IgD-negative memory B cell (primary cell): ENCODE data around the gene CNPY1. TPM values are rescaled to one million over a fixed set of nuclear protein-coding genes. Genes with fewer than 3 reads are reported as not detected.

Experiments
- H3K27ac Mint-ChIP-seq, 3 donors: one replicate each; pipeline ENCODE4 v1.8.0; 2020 to 2022; ENCODE audit warnings: mild to moderate bottlenecking in 3 of 3, mixed read lengths in 3 of 3, moderate library complexity in 1 of 3
- H3K27me3 Mint-ChIP-seq: one replicate; pipeline ENCODE4 v1.8.0; 2021; ENCODE audit warnings: mixed read lengths
- H3K36me3 Mint-ChIP-seq: one replicate; pipeline ENCODE4 v1.8.0; 2020; ENCODE audit warnings: mild to moderate bottlenecking, mixed read lengths
- H3K4me1 Mint-ChIP-seq, 3 donors: one replicate each; pipeline ENCODE4 v1.8.0; 2020 to 2022; ENCODE audit warnings: mixed read lengths in 3 of 3, mild to moderate bottlenecking in 1 of 3
- H3K4me3 Mint-ChIP-seq, 4 donors: one replicate each; pipeline ENCODE4 v1.8.0; 2020 to 2022; ENCODE audit warnings: mild to moderate bottlenecking in 4 of 4, mixed read lengths in 4 of 4, moderate library complexity in 3 of 4
- H3K9me3 Mint-ChIP-seq, 3 donors: one replicate each; pipeline ENCODE4 v1.8.0; 2020 to 2021; ENCODE audit warnings: mixed read lengths in 3 of 3, mild to moderate bottlenecking in 1 of 3
- polyA plus RNA-seq: library from polyadenylated mRNA; unstranded; fragments of 300-500 nt; fragmentation: Illumina TruSeq; gene quantifications from one replicate; pipeline ENCODE4 v1.2.3, GENCODE V29; 2021

CNPY1 gene
- polyA plus RNA-seq, 1 donor from 2014 or later = not detected

GRCh38 chr7:155536451-155536850, 9.9 kb downstream of the CNPY1 start:
- H3K4me3 Mint-ChIP-seq = peak overlapping the region in 1 of 4 donors; percentile 72
- no peaks in the 10 kb centered on the region for H3K9me3 Mint-ChIP-seq
- peaks cover 42% of the 10 kb centered on the region for H3K27me3 Mint-ChIP-seq
- H3K27ac Mint-ChIP-seq = no peak overlapping the region
- H3K4me1 Mint-ChIP-seq = peaks cover 4 to 14% (median 6%) of the 10 kb centered on the region in 3 donors
- H3K36me3 Mint-ChIP-seq = no peaks in the 10 kb centered on the region

- Mint-ChIP-seq H3K9me3 (no peaks in the 10 kb centered on the region), H3K4me3 (peak overlapping the region in 2 of 4 donors; percentile 11 to 27), H3K36me3 (no peaks in the 10 kb centered on the region), H3K27ac (no peak overlapping the region), H3K27me3 (peaks cover 53% of the 10 kb centered on the region), H3K4me1 (peaks cover 4 to 14% (median 6%) of the 10 kb centered on the region in 3 donors)
These were observed 11.7 kb downstream of the CNPY1 start for GRCh38 chr7:155534691-155535090.

GRCh38 chr7:155533827-155534690, 12.3 kb downstream of the CNPY1 start:
- H3K27ac Mint-ChIP-seq = peak overlapping the region in 1 of 3 donors; percentile 63
- H3K9me3 Mint-ChIP-seq = no peaks in the 10 kb centered on the region
- peak overlapping the region; percentile 11 to 86 (median 64) for H3K4me3 Mint-ChIP-seq
- peaks cover 4 to 14% (median 6%) of the 10 kb centered on the region in 3 donors for H3K4me1 Mint-ChIP-seq
- H3K36me3 Mint-ChIP-seq = no peaks in the 10 kb centered on the region
- H3K27me3 Mint-ChIP-seq = peaks cover 57% of the 10 kb centered on the region

- Mint-ChIP-seq H3K9me3 (no peaks in the 10 kb centered on the region), H3K27ac (peak overlapping the region in 1 of 3 donors; percentile 63), H3K27me3 (peaks cover 58% of the 10 kb centered on the region), H3K4me1 (peaks cover 4 to 14% (median 6%) of the 10 kb centered on the region in 3 donors), H3K4me3 (peak overlapping the region; percentile 2 to 86 (median 64)), H3K36me3 (no peaks in the 10 kb centered on the region)
These were observed 13.1 kb downstream of the CNPY1 start for GRCh38 chr7:155533120-155533826.

GRCh38 chr7:155532792-155533119, 13.6 kb downstream of the CNPY1 start:
- Mint-ChIP-seq H3K4me3 (peak overlapping the region; percentile 2 to 73 (median 57)), H3K27ac (no peak overlapping the region), H3K4me1 (peaks cover 4 to 14% (median 6%) of the 10 kb centered on the region in 3 donors), H3K9me3 (no peaks in the 10 kb centered on the region), H3K36me3 (no peaks in the 10 kb centered on the region), H3K27me3 (peaks cover 60% of the 10 kb centered on the region)

GRCh38 chr7:155531681-155532080, 14.7 kb downstream of the CNPY1 start:
- Mint-ChIP-seq H3K4me1 (peaks cover 4 to 14% (median 6%) of the 10 kb centered on the region in 3 donors), H3K27ac (no peak overlapping the region), H3K9me3 (no peaks in the 10 kb centered on the region), H3K4me3 (peak overlapping the region in 2 of 4 donors; percentile 51 to 72), H3K36me3 (no peaks in the 10 kb centered on the region), H3K27me3 (peaks cover 58% of the 10 kb centered on the region)

- Mint-ChIP-seq H3K27me3 (peaks cover 52% of the 10 kb centered on the region), H3K36me3 (no peaks in the 10 kb centered on the region), H3K4me3 (no peak overlapping the region), H3K4me1 (peaks cover 4 to 14% (median 6%) of the 10 kb centered on the region in 3 donors), H3K9me3 (no peaks in the 10 kb centered on the region), H3K27ac (peak overlapping the region in 1 of 3 donors; percentile 10)
These were observed 15.8 kb downstream of the CNPY1 start for GRCh38 chr7:155530601-155531000.

GRCh38 chr7:155529845-155530244, 16.5 kb downstream of the CNPY1 start:
- peak overlapping the region in 1 of 3 donors; percentile 10 for H3K27ac Mint-ChIP-seq
- H3K4me3 Mint-ChIP-seq = no peak overlapping the region
- H3K4me1 Mint-ChIP-seq = peaks cover 4 to 14% (median 6%) of the 10 kb centered on the region in 3 donors
- H3K9me3 Mint-ChIP-seq = no peaks in the 10 kb centered on the region
- peaks cover 50% of the 10 kb centered on the region for H3K27me3 Mint-ChIP-seq
- no peaks in the 10 kb centered on the region for H3K36me3 Mint-ChIP-seq

- Mint-ChIP-seq H3K27me3 (peaks cover 48% of the 10 kb centered on the region), H3K9me3 (no peaks in the 10 kb centered on the region), H3K36me3 (no peaks in the 10 kb centered on the region), H3K4me3 (no peak overlapping the region), H3K4me1 (peaks cover 4 to 12% (median 6%) of the 10 kb centered on the region in 3 donors), H3K27ac (no peak overlapping the region)
These were observed 17.0 kb downstream of the CNPY1 start for GRCh38 chr7:155529346-155529745.

- no peak overlapping the region for H3K27ac Mint-ChIP-seq
- H3K4me3 Mint-ChIP-seq = no peak overlapping the region
- H3K36me3 Mint-ChIP-seq = no peaks in the 10 kb centered on the region
- H3K4me1 Mint-ChIP-seq = peaks cover 0 to 2% (median under 1%) of the 10 kb centered on the region in 3 donors
- peaks cover 38% of the 10 kb centered on the region for H3K27me3 Mint-ChIP-seq
- H3K9me3 Mint-ChIP-seq = no peaks in the 10 kb centered on the region
These were observed 18.7 kb downstream of the CNPY1 start for GRCh38 chr7:155527664-155528063.

- H3K27ac Mint-ChIP-seq = no peak overlapping the region
- no peak overlapping the region for H3K4me3 Mint-ChIP-seq
These were observed 20.1 kb downstream of the CNPY1 start for GRCh38 chr7:155526225-155526624.

GRCh38 chr7:155524018-155524556, 22.3 kb downstream of the CNPY1 start:
- Mint-ChIP-seq H3K27ac (no peak overlapping the region), H3K27me3 (peaks cover 11% of the 10 kb centered on the region), H3K4me3 (no peak overlapping the region), H3K4me1 (no peaks in the 10 kb centered on the region), H3K36me3 (no peaks in the 10 kb centered on the region), H3K9me3 (no peaks in the 10 kb centered on the region)

More at GRCh38 chr7:155526225-155526624, 20.1 kb downstream of the CNPY1 start:
- H3K36me3 Mint-ChIP-seq = no peaks in the 10 kb centered on the region
- peaks cover 27% of the 10 kb centered on the region for H3K27me3 Mint-ChIP-seq
- H3K4me1 Mint-ChIP-seq = no peaks in the 10 kb centered on the region
- no peaks in the 10 kb centered on the region for H3K9me3 Mint-ChIP-seq

- no peak overlapping the region for H3K4me3 Mint-ChIP-seq
- no peaks in the 10 kb centered on the region for H3K4me1 Mint-ChIP-seq
- H3K9me3 Mint-ChIP-seq = no peaks in the 10 kb centered on the region
- no peaks in the 10 kb centered on the region for H3K36me3 Mint-ChIP-seq
- no peak overlapping the region for H3K27ac Mint-ChIP-seq
- peaks cover 13% of the 10 kb centered on the region for H3K27me3 Mint-ChIP-seq
These were observed 23.1 kb downstream of the CNPY1 start for GRCh38 chr7:155523168-155523675.

- no peaks in the 10 kb centered on the region for H3K36me3 Mint-ChIP-seq
- H3K27ac Mint-ChIP-seq = no peak overlapping the region
- no peak overlapping the region for H3K4me3 Mint-ChIP-seq
- H3K9me3 Mint-ChIP-seq = no peaks in the 10 kb centered on the region
- H3K4me1 Mint-ChIP-seq = no peaks in the 10 kb centered on the region
- H3K27me3 Mint-ChIP-seq = peaks cover 12% of the 10 kb centered on the region
These were observed 24.5 kb downstream of the CNPY1 start for GRCh38 chr7:155521743-155522398.
